IPS DF 19.7 (cell line): ENCODE data around the gene SEPHS2.
"Not testable (repeated sequence)": the region's sequence is repeated elsewhere in the genome, so short reads cannot be mapped to it uniquely, and the experiment has no call there.

Experiments used
- DNase-seq: peaks from one replicate; pipeline ENCODE4 v3.0.0-alpha.2; 2013; ENCODE audit warnings: low read depth, low spot score

The SEPHS2 gene, protein sequence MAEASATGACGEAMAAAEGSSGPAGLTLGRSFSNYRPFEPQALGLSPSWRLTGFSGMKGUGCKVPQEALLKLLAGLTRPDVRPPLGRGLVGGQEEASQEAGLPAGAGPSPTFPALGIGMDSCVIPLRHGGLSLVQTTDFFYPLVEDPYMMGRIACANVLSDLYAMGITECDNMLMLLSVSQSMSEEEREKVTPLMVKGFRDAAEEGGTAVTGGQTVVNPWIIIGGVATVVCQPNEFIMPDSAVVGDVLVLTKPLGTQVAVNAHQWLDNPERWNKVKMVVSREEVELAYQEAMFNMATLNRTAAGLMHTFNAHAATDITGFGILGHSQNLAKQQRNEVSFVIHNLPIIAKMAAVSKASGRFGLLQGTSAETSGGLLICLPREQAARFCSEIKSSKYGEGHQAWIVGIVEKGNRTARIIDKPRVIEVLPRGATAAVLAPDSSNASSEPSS

DNA sequence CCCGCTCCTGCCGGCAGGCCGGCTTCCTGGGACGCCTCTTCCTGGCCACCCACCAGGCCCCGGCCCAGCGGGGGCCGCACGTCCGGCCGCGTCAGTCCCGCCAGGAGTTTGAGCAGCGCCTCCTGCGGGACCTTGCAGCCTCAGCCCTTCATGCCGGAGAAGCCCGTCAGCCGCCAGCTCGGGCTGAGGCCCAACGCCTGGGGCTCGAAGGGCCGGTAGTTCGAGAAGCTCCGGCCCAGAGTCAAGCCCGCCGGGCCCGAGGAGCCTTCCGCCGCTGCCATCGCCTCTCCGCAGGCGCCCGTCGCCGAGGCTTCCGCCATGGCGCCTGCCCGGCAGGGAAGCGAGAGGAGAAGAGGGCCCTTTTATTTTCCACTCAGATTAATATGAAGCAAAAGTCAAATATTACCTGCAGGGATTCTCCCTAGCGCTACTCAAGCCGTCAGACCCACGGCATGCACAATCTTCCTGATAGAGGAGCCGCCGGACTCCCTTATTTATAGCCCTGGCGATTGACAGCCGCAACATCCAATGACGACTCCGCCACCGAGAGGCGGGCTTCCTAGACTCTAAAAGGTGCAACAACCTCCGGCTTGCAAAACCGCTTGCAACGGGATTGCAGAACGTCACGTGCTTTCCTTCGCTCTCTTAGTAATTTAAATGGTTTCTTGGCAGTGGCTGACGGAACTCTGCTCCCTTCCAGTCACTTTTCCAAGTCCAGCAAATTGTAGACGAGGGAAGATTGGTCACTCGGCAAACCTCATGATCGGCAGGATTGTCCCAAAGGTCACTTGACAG is at the start of gene SEPHS2:
Gene SEPHS2 (minus strand): TSS at position 467 of the 795 bp plus-strand sequence. CDS start 147 bp downstream, at position 320.
- DNase-seq: peak; percentile 86

DNA sequence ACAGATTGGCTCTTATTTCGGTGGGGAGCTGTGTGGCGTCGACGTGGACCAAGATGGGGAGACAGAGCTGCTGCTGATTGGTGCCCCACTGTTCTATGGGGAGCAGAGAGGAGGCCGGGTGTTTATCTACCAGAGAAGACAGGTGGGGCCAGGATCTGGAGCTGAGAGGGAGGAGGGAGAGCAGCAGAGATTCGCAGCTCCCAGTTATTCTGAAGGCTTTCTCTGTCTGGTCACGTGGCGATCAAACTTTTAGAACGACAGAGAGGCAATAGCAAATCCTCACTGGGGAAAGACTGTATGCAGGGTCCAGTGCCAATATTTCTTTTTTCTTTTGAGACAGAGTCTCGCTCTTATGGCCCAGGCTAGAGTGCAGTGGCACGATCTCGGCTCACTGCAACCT is 49.0 kb upstream of the SEPHS2 start:
- no peak for DNase-seq

DNA sequence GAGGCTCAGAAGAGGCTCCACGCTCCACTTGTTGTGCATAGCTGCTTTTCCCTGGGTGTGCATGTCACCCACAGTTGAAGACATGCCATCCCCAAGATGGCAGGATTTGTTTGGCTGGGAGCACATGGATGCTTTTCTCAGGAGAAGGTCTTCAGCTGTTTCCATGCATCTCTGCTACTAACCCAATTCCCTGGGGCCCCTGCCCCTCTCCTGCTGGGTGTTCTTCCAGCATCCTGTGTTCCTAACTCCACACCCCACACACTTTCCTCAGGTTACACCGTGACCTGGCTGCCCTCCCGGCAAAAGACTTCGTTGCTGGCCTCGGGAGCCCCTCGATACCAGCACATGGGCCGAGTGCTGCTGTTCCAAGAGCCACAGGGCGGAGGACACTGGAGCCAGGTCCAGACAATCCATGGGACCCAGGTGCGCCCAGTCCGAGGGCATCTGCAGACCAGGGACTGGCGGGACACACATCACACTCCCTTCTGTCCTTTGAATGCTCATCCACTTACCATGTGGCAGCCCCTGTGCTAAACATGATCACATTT is 48.3 kb upstream of the SEPHS2 start:
- DNase-seq: no peak

DNA sequence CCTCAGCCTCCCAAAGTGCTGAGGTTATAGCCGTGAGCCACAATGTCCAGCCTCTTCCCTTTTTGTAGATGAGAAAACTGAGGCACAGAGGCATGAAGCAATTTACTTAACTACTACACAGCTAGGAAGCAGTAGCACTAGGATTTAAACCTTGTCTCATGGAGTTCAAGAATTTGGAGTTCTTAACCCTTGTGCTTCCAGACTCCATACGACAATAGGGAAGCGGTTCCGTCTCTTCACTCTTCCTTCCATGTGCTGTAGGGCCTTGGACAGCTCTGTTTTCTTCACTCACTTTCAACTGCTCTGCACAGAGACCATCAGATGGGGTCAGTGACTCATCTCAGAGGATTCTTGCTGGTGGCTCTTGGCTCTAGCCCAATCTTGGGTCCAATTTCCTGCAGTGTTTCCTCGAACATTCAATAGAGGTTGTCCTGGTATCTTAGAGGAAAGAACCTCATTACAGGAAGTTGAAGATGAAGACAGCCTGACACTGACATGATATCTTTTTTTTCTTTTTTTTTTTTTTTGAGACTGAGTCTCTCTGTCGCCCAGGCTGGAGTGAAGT is 46.2 kb upstream of the SEPHS2 start:
- no peak for DNase-seq

DNA sequence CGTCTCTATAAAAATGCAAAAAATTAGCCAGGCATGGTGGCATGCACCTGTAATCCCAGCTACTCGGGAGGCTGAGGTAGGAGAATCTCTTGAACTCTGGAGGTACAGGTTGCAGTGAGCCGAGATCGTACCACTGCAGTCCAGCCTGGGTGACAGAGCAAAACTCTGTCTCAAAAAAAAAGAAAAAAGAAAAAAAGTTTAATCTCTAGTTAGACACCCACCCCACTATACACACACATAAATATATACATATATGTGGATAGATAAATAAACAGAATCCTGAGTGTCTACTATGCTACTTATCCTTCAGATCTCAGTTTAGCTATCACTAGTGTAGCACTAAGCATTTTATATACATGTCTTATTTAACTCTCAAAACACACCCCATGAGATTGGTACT is 45.6 kb upstream of the SEPHS2 start:
- no peak for DNase-seq

DNA sequence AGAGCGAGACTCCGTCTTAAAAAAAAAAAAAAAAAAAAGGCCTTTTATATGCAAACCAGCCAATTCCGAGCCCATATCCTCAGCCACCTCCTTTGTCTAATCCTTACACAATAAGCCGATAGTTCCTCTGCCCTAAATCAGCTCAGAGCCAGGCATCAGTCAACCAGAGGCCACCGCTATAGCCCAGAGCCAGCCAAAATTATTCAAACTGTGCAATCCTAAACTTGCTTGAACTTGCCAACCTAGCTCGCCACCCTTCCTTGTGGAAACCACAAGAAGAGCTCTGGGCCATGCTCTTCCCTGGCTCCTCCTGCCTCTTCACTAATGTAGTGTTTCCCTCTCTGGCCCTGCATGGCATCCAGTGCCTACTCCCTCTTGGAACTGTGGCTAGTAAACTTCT is 44.5 kb upstream of the SEPHS2 start:
- DNase-seq: no peak

DNA sequence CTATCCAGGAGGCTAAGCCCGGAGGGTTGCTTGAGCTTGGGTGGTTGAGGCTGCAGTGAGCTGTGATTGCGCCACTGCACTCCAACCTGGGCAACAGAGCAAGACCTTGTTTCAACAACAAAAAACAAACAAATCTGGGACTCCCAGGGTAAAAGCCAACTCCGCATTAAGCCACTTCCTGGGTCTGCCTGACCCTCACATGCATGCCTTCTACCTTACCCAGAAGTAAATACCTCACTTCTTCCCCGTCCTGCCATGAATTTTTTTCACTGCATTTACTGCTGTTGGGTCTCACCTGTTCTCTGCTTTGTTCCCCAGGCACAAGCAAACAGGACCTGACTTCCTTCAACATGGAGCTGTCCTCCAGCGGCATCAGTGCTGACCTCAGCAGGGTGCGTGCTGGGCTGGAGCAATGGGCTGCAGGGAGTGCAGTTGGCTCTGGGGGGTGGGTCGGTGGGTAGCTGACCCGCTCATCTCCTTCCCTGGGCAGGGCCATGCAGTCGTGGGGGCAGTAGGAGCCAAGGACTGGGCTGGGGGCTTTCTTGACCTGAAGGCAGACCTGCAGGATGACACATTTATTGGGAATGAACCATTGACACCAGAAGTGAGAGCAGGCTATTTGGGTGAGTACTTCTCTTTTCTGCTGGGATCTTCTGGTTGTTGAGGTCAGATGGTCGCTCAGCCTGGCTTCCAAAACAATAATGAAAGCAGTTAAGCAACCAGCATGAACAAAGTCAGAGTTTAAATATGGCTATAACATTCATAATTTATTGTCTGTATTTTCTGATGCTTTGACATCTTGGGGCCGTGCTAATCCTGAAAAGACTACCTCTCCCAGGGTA is 43.3 kb upstream of the SEPHS2 start:
- DNase-seq: no peak

DNA sequence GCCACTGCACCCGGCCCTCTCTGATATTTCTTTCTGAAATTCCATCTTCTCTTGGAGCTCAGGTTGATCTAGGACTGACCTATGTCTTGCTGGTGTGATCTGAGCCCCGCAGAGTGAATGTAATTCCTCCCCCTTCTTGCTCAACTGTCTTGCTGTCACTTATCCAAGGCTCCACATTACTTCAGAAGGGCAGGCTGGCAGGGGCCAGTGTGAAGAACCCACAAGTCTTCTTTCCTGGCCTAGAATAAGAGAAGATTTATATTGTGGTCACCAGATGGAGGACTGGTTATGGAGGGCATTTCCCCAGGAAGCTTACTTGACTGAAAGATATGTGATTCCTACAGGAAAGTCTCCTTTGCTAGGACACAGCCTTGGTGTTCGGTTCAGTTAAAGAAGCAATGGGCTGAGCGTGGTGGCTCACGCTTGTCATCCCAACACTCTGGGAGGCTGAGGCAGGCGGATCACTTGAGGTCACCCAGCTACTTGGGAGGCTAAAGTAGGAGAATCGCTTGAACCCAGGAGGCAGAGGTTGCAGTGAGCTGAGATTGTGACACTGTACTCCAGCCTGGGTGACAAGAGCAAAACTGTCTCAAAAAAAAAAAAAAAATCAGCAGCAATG is 40.3 kb upstream of the SEPHS2 start:
- DNase-seq: no peak

DNA sequence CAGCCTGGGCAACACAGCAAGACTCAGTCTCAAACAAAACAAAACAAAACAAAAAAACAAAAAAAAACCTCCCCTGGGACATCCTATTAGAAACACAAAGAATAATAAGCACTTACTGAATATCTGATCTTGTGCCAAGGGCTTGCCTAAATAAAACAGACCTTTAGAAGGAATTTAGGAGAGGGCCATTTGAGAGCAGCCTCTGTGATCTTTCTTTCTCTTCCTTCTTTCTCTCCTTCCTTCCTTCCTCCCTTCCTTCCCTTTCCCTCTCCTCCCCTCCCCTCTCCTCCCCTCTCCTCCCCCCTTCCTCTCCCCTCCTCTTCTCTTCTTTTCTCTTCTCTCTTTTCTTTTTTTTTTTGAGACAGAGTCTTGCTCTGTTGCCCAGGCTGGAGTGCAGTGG is 39.2 kb upstream of the SEPHS2 start:
- no peak for DNase-seq

DNA sequence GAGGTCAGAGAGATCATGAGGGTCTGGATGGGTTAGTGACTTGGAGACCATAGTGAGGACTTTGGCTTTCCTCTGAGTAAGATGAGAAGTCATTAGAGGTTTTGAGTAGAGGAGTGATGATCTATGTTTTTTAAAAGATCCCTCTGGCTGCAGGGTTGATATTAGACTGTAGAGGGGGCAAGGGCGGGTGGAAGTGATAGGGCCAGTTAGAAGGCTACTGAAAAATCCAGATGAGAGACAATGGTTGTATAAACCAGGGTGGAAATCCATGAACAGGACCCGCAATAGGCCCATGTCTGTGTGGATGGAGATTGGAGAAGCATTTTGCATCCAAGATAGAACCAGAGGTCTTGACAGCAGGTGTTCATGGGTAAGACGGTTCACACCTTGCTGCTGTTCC is 36.7 kb upstream of the SEPHS2 start:
- no peak for DNase-seq

DNA sequence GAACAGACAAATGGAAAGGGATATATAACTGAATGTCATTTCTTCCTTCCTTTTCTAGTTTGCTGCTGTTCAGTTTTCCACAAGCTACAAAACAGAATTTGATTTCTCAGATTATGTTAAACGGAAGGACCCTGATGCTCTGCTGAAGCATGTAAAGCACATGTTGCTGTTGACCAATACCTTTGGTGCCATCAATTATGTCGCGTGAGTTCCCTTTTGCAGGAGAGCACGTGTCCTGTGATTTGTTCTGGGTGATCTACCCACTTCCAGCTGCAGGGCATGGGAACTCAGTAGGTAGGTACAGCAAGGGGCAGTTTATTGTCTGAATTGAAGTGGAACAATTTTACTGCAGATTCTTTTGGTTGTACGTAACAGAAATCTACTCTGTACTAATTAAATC is 35.7 kb upstream of the SEPHS2 start:
- no peak for DNase-seq

DNA sequence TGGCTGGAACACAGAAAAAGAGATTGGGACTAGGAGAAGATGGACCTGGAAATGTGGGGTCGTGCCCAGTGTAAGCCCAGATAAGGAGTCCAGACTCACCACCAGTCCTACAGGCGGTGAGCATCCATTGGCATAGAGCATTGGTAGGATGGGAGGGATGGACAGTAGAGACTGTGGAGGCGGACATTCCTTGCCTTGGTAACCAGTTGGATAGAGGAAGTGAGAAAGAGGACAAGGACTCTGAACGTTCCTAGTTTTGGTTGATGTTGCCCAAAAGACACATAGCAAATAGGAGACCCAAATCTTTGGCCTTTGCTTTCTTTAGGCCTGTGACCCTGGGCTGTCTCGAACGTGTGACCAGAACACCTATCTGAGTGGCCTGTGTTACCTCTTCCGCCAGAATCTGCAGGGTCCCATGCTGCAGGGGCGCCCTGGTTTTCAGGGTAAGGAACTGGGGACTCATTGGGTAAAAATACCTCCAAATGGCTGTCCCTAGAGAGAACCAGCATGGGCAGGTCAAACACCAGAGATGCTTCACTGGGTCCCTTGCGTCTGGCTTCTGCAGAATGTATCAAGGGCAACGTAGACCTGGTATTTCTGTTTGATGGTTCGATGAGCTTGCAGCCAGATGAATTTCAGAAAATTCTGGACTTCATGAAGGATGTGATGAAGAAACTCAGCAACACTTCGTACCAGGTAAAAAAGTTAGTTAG is 33.2 kb upstream of the SEPHS2 start:
- no peak for DNase-seq

DNA sequence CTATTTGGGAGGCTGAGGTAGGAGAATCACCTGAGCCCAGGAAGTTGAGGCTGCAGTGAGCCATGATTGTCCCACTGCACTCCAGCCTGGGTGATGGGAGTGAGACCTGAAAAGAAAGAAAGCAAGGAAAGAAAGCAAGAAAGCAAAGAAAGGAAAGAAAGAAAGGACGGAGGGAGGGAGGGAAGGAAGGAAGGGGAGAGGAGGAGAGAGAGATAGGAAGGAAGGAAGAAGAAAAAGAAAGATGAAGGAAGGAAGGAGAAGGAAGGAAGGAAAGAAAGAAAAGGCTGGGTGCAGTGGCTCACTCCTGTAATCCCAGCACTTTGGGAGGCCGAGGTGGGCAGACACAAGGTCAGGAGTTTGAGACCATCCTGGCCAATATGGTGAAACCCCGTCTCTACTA is 32.1 kb upstream of the SEPHS2 start:
- DNase-seq: not testable (repeated sequence)

DNA sequence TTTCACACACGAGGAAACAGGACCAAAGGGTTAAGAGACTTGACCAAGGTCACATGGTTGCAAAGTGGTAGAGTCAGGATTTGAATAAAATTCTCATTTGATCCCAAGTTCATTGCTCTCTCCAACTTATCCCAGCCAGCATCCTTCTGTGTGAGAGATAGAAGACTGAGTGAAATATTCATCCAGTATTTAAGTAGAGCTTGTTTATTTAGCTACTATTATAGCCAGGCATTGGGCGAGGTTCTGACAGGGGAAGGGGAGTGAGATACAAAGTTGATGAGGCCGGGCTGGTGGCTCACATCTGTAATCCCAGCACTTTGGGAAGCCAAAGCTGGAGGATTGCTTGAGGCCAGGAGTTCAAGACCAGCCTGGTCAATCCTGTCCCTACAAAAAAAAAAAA is 31.3 kb upstream of the SEPHS2 start:
- DNase-seq: no peak

DNA sequence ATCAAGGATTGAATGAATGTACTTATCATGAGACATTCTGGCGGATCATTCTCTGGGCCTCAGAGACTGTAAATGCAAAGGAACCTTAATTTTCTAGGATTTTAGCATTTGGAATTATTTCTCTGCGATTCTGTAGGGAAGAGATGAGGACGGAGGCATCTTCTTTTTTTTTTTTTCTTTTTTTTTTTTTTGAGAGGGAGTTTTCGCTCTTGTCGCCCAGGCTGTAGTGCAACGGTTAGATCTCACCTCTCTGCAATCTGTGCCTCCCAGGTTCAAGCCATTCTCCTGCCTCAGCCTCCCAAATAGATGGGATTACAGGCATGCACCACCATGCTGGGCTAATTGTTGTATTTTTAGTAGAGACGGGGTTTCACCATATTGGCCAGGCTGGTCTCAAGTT is 29.0 kb upstream of the SEPHS2 start:
- DNase-seq: no peak

DNA sequence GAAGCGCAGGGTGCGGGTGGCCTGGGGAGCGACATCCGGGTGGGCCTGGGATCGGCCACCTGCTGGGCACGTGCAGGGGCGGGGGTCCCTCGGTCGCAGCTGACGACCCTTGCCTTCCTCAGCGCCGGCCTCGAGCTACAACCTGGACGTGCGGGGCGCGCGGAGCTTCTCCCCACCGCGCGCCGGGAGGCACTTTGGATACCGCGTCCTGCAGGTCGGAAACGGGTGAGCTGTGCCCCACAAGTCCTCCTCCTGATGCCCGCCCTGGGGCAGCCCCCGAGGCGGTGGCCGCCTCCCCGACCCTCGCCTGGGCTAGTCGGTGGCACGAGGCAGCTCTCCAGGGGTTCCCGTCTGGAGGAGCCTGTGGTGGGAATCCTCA is 28.4 kb upstream of the SEPHS2 start:
- DNase-seq: no peak

DNA sequence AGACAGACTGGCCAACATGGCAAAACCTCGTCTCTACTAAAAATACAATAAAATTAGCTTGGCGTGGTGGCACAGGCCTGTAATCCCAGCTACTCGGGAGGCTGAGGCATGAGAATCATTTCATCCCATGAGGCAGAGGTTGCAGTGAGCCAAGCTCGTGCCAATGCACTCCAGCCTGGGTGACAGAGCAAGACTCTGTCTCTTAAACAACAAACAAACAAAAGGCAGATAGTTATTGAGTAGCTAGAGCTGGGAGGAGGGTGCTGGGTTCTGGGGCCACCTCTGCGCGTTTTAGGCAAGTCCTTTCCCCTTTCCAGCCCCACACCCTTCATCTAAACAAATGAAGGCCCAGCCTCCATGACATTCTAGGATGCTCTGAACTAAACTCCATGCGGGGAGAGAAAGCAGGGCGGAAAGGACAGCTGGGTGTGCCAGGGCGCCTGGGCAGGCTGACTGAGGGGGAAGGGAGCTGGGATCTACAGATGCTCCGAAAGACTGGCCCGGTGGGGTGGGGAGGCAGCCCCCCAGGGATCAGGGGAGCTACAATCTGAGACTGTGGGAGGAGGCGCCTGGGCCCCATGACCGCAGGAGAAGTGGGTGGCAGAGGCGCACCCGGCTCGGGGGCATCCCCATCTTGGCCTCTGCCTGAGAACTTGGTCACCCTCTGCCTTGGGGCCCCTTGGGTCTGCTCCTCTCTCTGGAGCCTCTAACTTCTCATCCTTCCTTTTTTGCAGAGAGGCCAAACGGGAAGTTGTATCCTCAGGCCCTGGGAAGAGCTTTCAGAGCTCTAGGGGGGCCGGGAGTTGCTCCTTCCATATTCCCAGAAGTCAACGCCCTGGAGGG is 27.8 kb upstream of the SEPHS2 start:
- DNase-seq: no peak

DNA sequence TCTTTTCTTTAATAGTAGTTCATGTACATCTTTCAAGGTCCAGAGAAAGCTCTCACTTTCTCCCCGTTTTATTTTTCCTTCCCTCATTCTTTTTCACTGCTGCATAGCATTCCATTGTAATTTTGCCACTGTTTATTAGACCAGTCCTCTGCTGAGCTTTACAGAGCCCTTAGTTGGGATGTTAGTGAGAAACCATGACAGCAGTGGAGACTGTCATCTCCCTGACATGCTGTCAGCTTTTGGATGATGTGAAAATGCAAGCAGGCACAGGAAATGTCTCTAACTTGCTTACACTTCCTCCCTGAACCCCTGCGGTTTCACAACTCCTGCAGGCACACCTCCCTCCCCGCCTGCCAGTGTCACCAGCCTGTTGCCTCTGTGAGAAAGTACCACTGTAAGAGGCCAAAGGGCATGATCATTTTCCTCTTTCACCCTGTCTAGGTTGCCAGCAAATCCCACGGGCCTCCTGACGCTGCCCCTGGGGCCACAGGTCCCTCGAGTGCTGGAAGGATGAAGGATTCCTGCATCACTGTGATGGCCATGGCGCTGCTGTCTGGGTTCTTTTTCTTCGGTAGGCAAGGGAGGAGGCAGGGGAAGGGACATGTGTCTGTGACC is 26.8 kb upstream of the SEPHS2 start, which contains the start of gene ITGAL:
Gene ITGAL (plus strand): TSS at position 415 of the 615 bp plus-strand sequence. CDS start 96 bp downstream, at position 511.
- DNase-seq: no peak

DNA sequence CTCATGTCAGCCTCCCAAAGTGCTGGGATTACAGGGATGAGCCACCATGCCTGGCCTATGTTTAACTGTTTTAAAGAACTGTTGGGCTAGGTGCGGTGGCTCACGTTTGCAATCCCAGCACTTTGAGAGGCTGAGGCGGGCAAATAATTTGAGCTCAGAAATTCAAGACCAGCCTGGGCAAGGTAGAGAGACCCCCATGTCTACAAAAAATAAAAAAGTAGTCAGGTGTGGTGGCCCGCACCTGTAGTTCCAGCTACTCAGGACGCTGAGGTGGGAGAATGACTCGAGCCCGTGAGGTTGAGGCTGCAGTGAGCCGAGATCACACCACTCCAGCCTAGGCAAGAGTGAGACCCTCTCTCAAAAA is 24.9 kb upstream of the SEPHS2 start:
- no peak for DNase-seq
